Dedifferentiated amniotic fluid mesenchymal stem cell (primary cell): Measurements from ENCODE around the gene RBM5.
"Not testable (repeated sequence)": the region's sequence is repeated elsewhere in the genome, so short reads cannot be mapped to it uniquely, and the experiment has no call there.

ENCODE experiments used
- DNase-seq: peaks from one replicate; pipeline ENCODE4 v3.0.0-alpha.2; 2016; ENCODE audit errors: extremely low spot score

The RBM5 gene

GRCh38 chr3:50088725-50089608 is at the start of gene RBM5:
Gene RBM5 (plus strand): TSS chr3:50088919. CDS start chr3:50090435, 1,516 bp downstream.
- DNase-seq = peak; percentile 92

GRCh38 chr3:50044976-50045375 is 43.7 kb upstream of the RBM5 start:
- no peak for DNase-seq

GRCh38 chr3:50047426-50047825 is 41.3 kb upstream of the RBM5 start:
- DNase-seq = no peak

- DNase-seq = peak; percentile 75
These were observed 38.4 kb upstream of the RBM5 start for GRCh38 chr3:50050361-50050760.

GRCh38 chr3:50057756-50058155 is 31.0 kb upstream of the RBM5 start:
- no peak for DNase-seq

GRCh38 chr3:50068134-50068533 is 20.6 kb upstream of the RBM5 start:
- DNase-seq = peak; percentile 57

- DNase-seq = no peak
These were observed 10.6 kb upstream of the RBM5 start for GRCh38 chr3:50078091-50078490.

GRCh38 chr3:50078622-50079021 is 10.1 kb upstream of the RBM5 start:
- no peak for DNase-seq

- DNase-seq = not testable (repeated sequence)
These were observed 3.8 kb upstream of the RBM5 start for GRCh38 chr3:50084951-50085350.

GRCh38 chr3:50089609-50089945 is 858 bp downstream of the RBM5 start:
- no peak for DNase-seq

GRCh38 chr3:50090984-50091383 is 2.3 kb downstream of the RBM5 start:
- DNase-seq = no peak

GRCh38 chr3:50095352-50095998 is 6.8 kb downstream of the RBM5 start:
- DNase-seq = no peak

GRCh38 chr3:50100386-50100785 is 11.7 kb downstream of the RBM5 start:
- DNase-seq = no peak

GRCh38 chr3:50100956-50101845 is 12.5 kb downstream of the RBM5 start:
- no peak for DNase-seq

GRCh38 chr3:50102558-50102957 is 13.8 kb downstream of the RBM5 start:
- no peak for DNase-seq

- no peak for DNase-seq
These were observed 23.0 kb downstream of the RBM5 start for GRCh38 chr3:50111757-50112156.

GRCh38 chr3:50112462-50112861 is 23.7 kb downstream of the RBM5 start:
- no peak for DNase-seq

GRCh38 chr3:50117120-50117519 is 28.4 kb downstream of the RBM5 start:
- DNase-seq = no peak

GRCh38 chr3:50118237-50118636 is 29.5 kb downstream of the RBM5 start:
- no peak for DNase-seq

- no peak for DNase-seq
These were observed 31.1 kb downstream of the RBM5 start for GRCh38 chr3:50119786-50120185.

GRCh38 chr3:50120364-50121071 is 31.8 kb downstream of the RBM5 start:
- no peak for DNase-seq
